ENCODE results near the gene CIITA.
"Not testable (repeated sequence)": the region's sequence is repeated elsewhere in the genome, so short reads cannot be mapped to it uniquely, and the experiment has no call there.

The CIITA gene

GRCh38 chr16:10876799-10877341 lies at the start of gene CIITA:
Gene CIITA (plus strand): TSS chr16:10877202. CDS start chr16:10877331, 129 bp downstream.
- DNase-seq, result no peak

GRCh38 chr16:10827691-10828341 lies 49.2 kb upstream of the CIITA start:
- peak; percentile 31 for DNase-seq

- DNase-seq, result peak; percentile 80
Measured at GRCh38 chr16:10828851-10829366, 48.1 kb upstream of the CIITA start.

- DNase-seq, result not testable (repeated sequence)
Measured at GRCh38 chr16:10829390-10830098, 47.5 kb upstream of the CIITA start.

GRCh38 chr16:10830240-10830639 lies 46.8 kb upstream of the CIITA start:
- DNase-seq, result not testable (repeated sequence)

GRCh38 chr16:10831894-10832886 lies 44.8 kb upstream of the CIITA start:
- DNase-seq, result no peak

GRCh38 chr16:10833271-10833670 lies 43.7 kb upstream of the CIITA start:
- DNase-seq, result no peak

GRCh38 chr16:10834130-10834529 lies 42.9 kb upstream of the CIITA start:
- no peak for DNase-seq

GRCh38 chr16:10834766-10835165 lies 42.2 kb upstream of the CIITA start:
- DNase-seq, result no peak

GRCh38 chr16:10835281-10835931 lies 41.6 kb upstream of the CIITA start:
- no peak for DNase-seq

- DNase-seq, result no peak
Measured at GRCh38 chr16:10836174-10836853, 40.7 kb upstream of the CIITA start.

- no peak for DNase-seq
Measured at GRCh38 chr16:10838621-10839278, 38.3 kb upstream of the CIITA start.

GRCh38 chr16:10839279-10839666 lies 37.7 kb upstream of the CIITA start:
- no peak for DNase-seq

- no peak for DNase-seq
Measured at GRCh38 chr16:10840703-10841102, 36.3 kb upstream of the CIITA start.

- DNase-seq, result no peak
Measured at GRCh38 chr16:10846213-10846998, 30.6 kb upstream of the CIITA start.

- DNase-seq, result no peak
Measured at GRCh38 chr16:10847176-10847575, 29.8 kb upstream of the CIITA start.

- DNase-seq, result no peak
Measured at GRCh38 chr16:10849736-10850477, 27.1 kb upstream of the CIITA start.

GRCh38 chr16:10850478-10850850 lies 26.5 kb upstream of the CIITA start:
- no peak for DNase-seq

GRCh38 chr16:10851512-10851911 lies 25.5 kb upstream of the CIITA start:
- DNase-seq, result no peak

GRCh38 chr16:10852286-10852685 lies 24.7 kb upstream of the CIITA start:
- DNase-seq, result no peak

Data from DMS79 treated with DMSO at 0.1 percent for 48 hours (cell line).